IMR-90 (cell line): Measurements from ENCODE around the gene GYG2. TPM values are rescaled to one million over a fixed set of nuclear protein-coding genes. Genes with fewer than 3 reads are reported as not detected.

Source experiments
- ATAC-seq: fragments of 200-7000 bp; cut with Tn5 transposase; 2 replicates; pipeline ENCODE4 v1.9.1; 2020; ENCODE audit warnings: low read depth, mild to moderate bottlenecking, moderate library complexity
- BruUV-seq: library from RNA; stranded (reverse); fragments of 400-500 nt; replicated peaks from 2 replicates; lab custom pipeline; 2021; lab: Mats Ljungman, UMichigan
- CTCF ChIA-PET: fragments of 300-600 bp; formaldehyde crosslinking; extraction: SDS; loops from one replicate; lab custom pipeline; 2021; ENCODE audit warnings: antibody characterized with exemption; lab: Yijun Ruan, JAX
- POLR2A ChIA-PET: fragments of 300-600 bp; sonication (Branson Sonifier 250); formaldehyde crosslinking; loops from one replicate; lab custom pipeline; 2022; ENCODE audit warnings: antibody characterized with exemption; ENCODE audit not compliant: unreplicated experiment; lab: Charles Lee
- DNase-seq: peaks from one replicate; pipeline ENCODE4 v3.0.0; 2013
- H2AFZ ChIP-seq: replicated peaks from 2 replicates; pipeline ENCODE3; 2013; ENCODE audit warnings: low read length, mild to moderate bottlenecking; ENCODE audit not compliant: poor library complexity
- H2AK5ac ChIP-seq: 2 replicates; pipeline ENCODE4 v1.6.1; 2013; ENCODE audit warnings: low read depth, low read length, inconsistent platforms
- H2AK9ac ChIP-seq: replicated peaks from 2 replicates; pipeline ENCODE3; 2013; ENCODE audit warnings: mild to moderate bottlenecking, low read depth, low read length, moderate library complexity; ENCODE audit not compliant: poor library complexity
- H2BK120ac ChIP-seq: 2 replicates; pipeline ENCODE4 v1.6.1; 2013; ENCODE audit warnings: low read depth, low read length, inconsistent platforms
- H2BK15ac ChIP-seq: 3 replicates; pipeline ENCODE4 v1.6.1; 2013; ENCODE audit warnings: low read depth, low read length, inconsistent platforms
- H2BK20ac ChIP-seq: 2 replicates; pipeline ENCODE4 v1.6.1; 2013; ENCODE audit warnings: low read depth, mild to moderate bottlenecking, inconsistent platforms, low read length, moderate library complexity
- H2BK5ac ChIP-seq: 2 replicates; pipeline ENCODE4 v1.6.1; 2013; ENCODE audit warnings: mild to moderate bottlenecking, low read depth, low read length, inconsistent platforms; ENCODE audit not compliant: poor library complexity, severe bottlenecking
- H3K14ac ChIP-seq: replicated peaks from 2 replicates; pipeline ENCODE4 v1.6.1; 2013; ENCODE audit warnings: low read depth, low read length, inconsistent platforms
- H3K18ac ChIP-seq: 2 replicates; pipeline ENCODE4 v1.6.1; 2013; ENCODE audit warnings: low read depth, low read length, control low read depth
- H3K23ac ChIP-seq: 2 replicates; pipeline ENCODE4 v1.6.1; 2013; ENCODE audit warnings: low read depth, low read length, inconsistent platforms
- H3K27ac ChIP-seq: 2 replicates; pipeline ENCODE4 v1.5.1; 2013; ENCODE audit warnings: mild to moderate bottlenecking, control low read depth, low read length; ENCODE audit not compliant: insufficient read depth
- H3K27me3 ChIP-seq: 2 replicates; pipeline ENCODE4 v1.6.1; 2013; ENCODE audit warnings: low read length; ENCODE audit not compliant: control insufficient read depth, insufficient read depth
- H3K36me3 ChIP-seq: 2 replicates; pipeline ENCODE4 v1.6.1; 2013; ENCODE audit warnings: low read length, mixed read lengths; ENCODE audit not compliant: control insufficient read depth, insufficient read depth
- H3K4ac ChIP-seq: 2 replicates; pipeline ENCODE4 v1.6.1; 2013; ENCODE audit warnings: low read depth, low read length, inconsistent platforms
- H3K4me1 ChIP-seq: 2 replicates; pipeline ENCODE4 v1.6.1; 2013; ENCODE audit warnings: low read length, mixed read lengths; ENCODE audit not compliant: control insufficient read depth, insufficient read depth
- H3K4me2 ChIP-seq: 2 replicates; pipeline ENCODE4 v1.6.1; 2013; ENCODE audit warnings: low read depth, mild to moderate bottlenecking, control low read depth, low read length, moderate library complexity
- H3K4me3 ChIP-seq: 2 replicates; pipeline ENCODE4 v1.5.1; 2013; ENCODE audit warnings: low read depth, mild to moderate bottlenecking, control low read depth, low read length, moderate library complexity; ENCODE audit not compliant: insufficient read depth
- H3K56ac ChIP-seq: 2 replicates; pipeline ENCODE4 v1.6.1; 2013; ENCODE audit warnings: low read length, inconsistent platforms; ENCODE audit not compliant: insufficient read depth; ENCODE audit errors: extremely low read depth
- H3K79me1 ChIP-seq, 2 experiments: 2 replicates each; pipeline ENCODE4 v1.6.1; 2013; ENCODE audit warnings: low read length in 2 of 2, inconsistent platforms in 1 of 2, low read depth in 1 of 2
- H3K9ac ChIP-seq: 2 replicates; pipeline ENCODE4 v1.6.1; 2013; ENCODE audit warnings: low read depth, low read length, control low read depth
- H3K9me1 ChIP-seq: 2 replicates; pipeline ENCODE4 v1.6.1; 2013; ENCODE audit warnings: low read length, inconsistent platforms; ENCODE audit not compliant: insufficient read depth
- H3K9me3 ChIP-seq: 2 replicates; pipeline ENCODE4 v1.6.1; 2013; ENCODE audit warnings: low read length; ENCODE audit not compliant: control insufficient read depth, insufficient read depth
- H4K20me1 ChIP-seq: 2 replicates; pipeline ENCODE4 v1.6.1; 2013; ENCODE audit warnings: low read length, inconsistent platforms; ENCODE audit not compliant: insufficient read depth
- H4K5ac ChIP-seq: 2 replicates; pipeline ENCODE4 v1.6.1; 2013; ENCODE audit warnings: mild to moderate bottlenecking, low read depth, low read length, control low read depth
- H4K8ac ChIP-seq, 2 experiments: 2 replicates each; pipeline ENCODE4 v1.6.1; 2013; ENCODE audit warnings: low read depth in 2 of 2, low read length in 2 of 2, control low read depth in 1 of 2, inconsistent platforms in 1 of 2
- H4K91ac ChIP-seq: 2 replicates; pipeline ENCODE4 v1.6.1; 2013; ENCODE audit warnings: low read depth, low read length, inconsistent platforms; ENCODE audit not compliant: insufficient read depth
- ELK1 ChIP-seq: fragments of 150-350 bp; IDR thresholded peaks from 2 replicates; pipeline ENCODE4 v1.6.1; 2016; ENCODE audit warnings: low read depth, mild to moderate bottlenecking, low read length, moderate library complexity, borderline replicate concordance
- MAFK ChIP-seq: IDR thresholded peaks from 2 replicates; pipeline ENCODE4 v1.6.1; 2012; ENCODE audit warnings: low read depth, low read length, improper control_type of control experiment
- MAZ ChIP-seq: IDR thresholded peaks from 2 replicates; pipeline ENCODE4 v1.6.1; 2012; ENCODE audit warnings: low read depth, mild to moderate bottlenecking, low read length, improper control_type of control experiment, moderate library complexity, borderline replicate concordance
- RFX5 ChIP-seq: IDR thresholded peaks from 2 replicates; pipeline ENCODE4 v1.8.0; 2012; ENCODE audit warnings: low read depth, mild to moderate bottlenecking, low read length, moderate library complexity
- WGBS, 2 experiments: methylation state at CpG; one replicate each; pipeline versions ENCODE4 v1.1.5 to v1.1.7; 2013; ENCODE audit warnings: missing lambda C conversion rate in 2 of 2; ENCODE audit not compliant: insufficient read length in 1 of 2; ENCODE audit errors: extremely low coverage in 2 of 2; 5-methylcytosine and 5-hydroxymethylcytosine counted together
- dilution Hi-C: fragments of 300-500 bp; cut with HindIII; formaldehyde crosslinking; loops from one replicate; pipeline ENCODE4 v1.14.3; 2018; ENCODE audit warnings: low sequenced_read_pairs; ENCODE audit not compliant: unreplicated experiment
- in situ Hi-C: fragments of 300-500 bp; cut with MboI; formaldehyde crosslinking; loops from 3 replicates; pipeline ENCODE4 v1.14.3; 2019; ENCODE audit warnings: low sequenced_read_pairs, inconsistent platforms, mixed read lengths
- intact Hi-C: fragments of 100-400 bp; cut with micrococcal nuclease; formaldehyde crosslinking; loops from 2 replicates; pipeline ENCODE4 v1.10.0; 2022
- polyA plus RNA-seq, 3 experiments: library from polyadenylated mRNA; depleted of rRNA; stranded (reverse); fragments of >200 nt; gene quantifications; 2 replicates each; pipeline ENCODE4 v1.2.3, GENCODE V29; 2012; ENCODE audit warnings: low replicate concordance in 1 of 3
- total RNA-seq: library from RNA; depleted of rRNA; stranded (reverse); fragments of >200 nt; gene quantifications from 2 replicates; pipeline ENCODE4 v1.2.3, GENCODE V29; 2012

GYG2 gene
- total and polyA plus RNA-seq, 2 of the 4 experiments (the other 2 are of a cell fraction), result 9.6 to 13.1 TPM

DNA sequence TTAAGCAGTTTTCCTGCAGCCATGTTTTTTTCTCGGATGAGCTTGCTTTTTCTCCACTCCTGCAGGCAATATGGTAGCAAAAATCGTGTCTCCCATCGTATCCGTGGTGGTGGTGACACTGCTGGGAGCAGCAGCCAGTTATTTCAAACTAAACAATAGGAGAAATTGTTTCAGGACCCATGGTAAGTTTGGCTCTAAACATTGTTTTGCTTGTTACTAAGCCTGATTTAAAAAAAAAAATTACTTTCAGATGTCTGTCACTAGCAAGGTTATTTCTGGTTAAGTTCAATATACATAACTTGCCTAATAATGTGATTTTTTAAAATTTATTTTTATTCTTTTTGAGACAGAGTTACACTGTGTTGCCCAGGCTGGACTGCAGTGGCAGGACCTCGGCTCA lies 17.5 kb upstream of the GYG2 start:
- no peak for DNase-seq
- Histone ChIP-seq H3K4me1 (no peaks in the 10 kb centered on the region), H3K79me1 (no peaks in the 10 kb centered on the region), H2AK9ac (no peak overlapping the region), H4K91ac (no peak overlapping the region), H3K27ac (no peak overlapping the region), H2BK120ac (no peak overlapping the region), H3K4me3 (no peak overlapping the region), H2BK5ac (no peak overlapping the region), H3K4ac (no peak overlapping the region), H3K27me3 (no peaks in the 10 kb centered on the region; the same call in 1 of the 2 replicates), H4K20me1 (no peaks in the 10 kb centered on the region), H3K9me1 (no peaks in the 10 kb centered on the region), H2AFZ (no peak overlapping the region), H2BK20ac (no peak overlapping the region), H3K9me3 (no peaks in the 10 kb centered on the region), H3K14ac (no peak overlapping the region), H2BK15ac (no peak overlapping the region), H3K23ac (no peak overlapping the region), H3K9ac (no peak overlapping the region), H4K8ac (no peak overlapping the region), H3K4me2 (no peak overlapping the region), H2AK5ac (no peak overlapping the region), H3K36me3 (no peaks in the 10 kb centered on the region), H3K18ac (no peak overlapping the region), H3K56ac (no peak overlapping the region), H4K5ac (no peak overlapping the region)
- ChIA-PET CTCF (no interaction called here), POLR2A (no interaction called here)
- intact Hi-C loops, result loop anchor here (5.0 to 10.0 kb wide), 2 partner anchors 1164 to 1356 kb away; partner anchors contain the start of gene ASMTL
- no peak for ATAC-seq
- no peak for TF ChIP-seq MAZ
- no peak for TF ChIP-seq ELK1
- no peak for TF ChIP-seq RFX5
- no peak for TF ChIP-seq MAFK
- no TSS peak for BruUV-seq
- WGBS, 2 experiments, result no CpG with 5 or more reads among the region's 5 CpGs
- dilution Hi-C loops, result no loop called here
- in situ Hi-C loops, result loop anchor here (25.0 kb wide), 1 partner anchor 1349 kb away; the partner anchor contains the start of gene ASMTL
